Activated T-cell treated with anti-CD3 and anti-CD28 coated beads, Interleukin-2, amount 50 U/mL, for 4 hours (primary cell): Measurements from ENCODE around the gene TOMM6. TPM values are rescaled to one million over a fixed set of nuclear protein-coding genes. Genes with fewer than 3 reads are reported as not detected.

Source experiments
- total RNA-seq, 3 donors: library from RNA; stranded (reverse); gene quantifications; one replicate each; pipeline ENCODE4 v1.2.1, GENCODE V29; 2021

TOMM6 gene
- total RNA-seq, 3 donors from 2014 or later, result 415 to 478 (median 454) TPM

Other genes with a start within 250 kb of the TOMM6 start
- gene FOXP4, start 241.3 kb upstream of the TOMM6 start, total RNA-seq, result 10 to 100 TPM; 23.0 to 38.6 (median 28.2) TPM
- under 1 TPM in 1 of 3 donors, not detected in 2; 0.49 TPM for gene MDFI, start 149.2 kb upstream of the TOMM6 start, total RNA-seq
- gene TFEB, start 52.1 kb upstream of the TOMM6 start, total RNA-seq, result 10 to 100 TPM in 2 of 3 donors, 1 to 10 TPM in 1; 7.6 to 15.4 (median 10.8) TPM
- gene PGC, start 40.3 kb upstream of the TOMM6 start, total RNA-seq, result under 1 TPM; 0.14 to 0.38 (median 0.24) TPM
- gene FRS3, start 7.8 kb upstream of the TOMM6 start, total RNA-seq, result 1 to 10 TPM; 4.7 to 7.4 (median 5.3) TPM
- not detected for gene PRICKLE4, start 6.9 kb upstream of the TOMM6 start, total RNA-seq
- gene USP49, start 107.7 kb downstream of the TOMM6 start, total RNA-seq, result 1 to 10 TPM; 3.7 to 4.5 (median 4.4) TPM
- gene MED20, start 133.4 kb downstream of the TOMM6 start, total RNA-seq, result 10 to 100 TPM; 13.1 to 16.6 (median 16.3) TPM
- 100 to 1,000 TPM; 128 to 140 (median 139) TPM for gene BYSL, start 133.8 kb downstream of the TOMM6 start, total RNA-seq
- 100 to 1,000 TPM; 424 to 518 (median 474) TPM for gene CCND3, start 154.1 kb downstream of the TOMM6 start, total RNA-seq